GM10266 (cell line): Measurements from ENCODE around the gene MLLT3.

ENCODE experiments used
- DNase-seq: peaks from one replicate; pipeline ENCODE4 v3.0.0; 2012; ENCODE audit errors: extremely low spot score
- CTCF ChIP-seq: IDR thresholded peaks from 2 replicates; pipeline ENCODE4 v1.5.1; 2012; ENCODE audit warnings: mild to moderate bottlenecking, low read depth; ENCODE audit not compliant: control insufficient read depth, insufficient read depth; ENCODE audit errors: missing control alignments

The MLLT3 gene

GRCh38 chr9:20630241-20630943 is 8.1 kb upstream of the MLLT3 start:
- no peak for TF ChIP-seq CTCF

GRCh38 chr9:20625003-20625349 is 2.7 kb upstream of the MLLT3 start:
- TF ChIP-seq CTCF: no peak
- no peak for DNase-seq

More at GRCh38 chr9:20630241-20630943, 8.1 kb upstream of the MLLT3 start:
- no peak for DNase-seq

GRCh38 chr9:20624201-20625002 is 2.1 kb upstream of the MLLT3 start:
- peak; percentile 50 for DNase-seq
- TF ChIP-seq CTCF: peak; percentile 76

GRCh38 chr9:20623748-20624124 is 1.4 kb upstream of the MLLT3 start:
- no peak for DNase-seq
- no peak for TF ChIP-seq CTCF

- DNase-seq: peak; percentile 14
- no peak for TF ChIP-seq CTCF
These were observed 885 bp upstream of the MLLT3 start for GRCh38 chr9:20623021-20623747.

GRCh38 chr9:20621471-20622329 is 599 bp downstream of the MLLT3 start:
- peak; percentile 54 for DNase-seq
- peak; percentile 1 for TF ChIP-seq CTCF
